NB4 (cell line): Measurements from ENCODE around the gene SEPHS2.
A peak's percentile ranks its signal among the peaks of the same experiment; 100 is the strongest.

ENCODE experiments used
- DNase-seq: peaks from one replicate; pipeline ENCODE4 v3.0.0; 2010; ENCODE audit warnings: low read depth
- H3K4me3 ChIP-seq: one replicate; pipeline ENCODE4 v1.5.1; 2011; ENCODE audit warnings: mild to moderate bottlenecking, low read depth, low read length, moderate library complexity
- CTCF ChIP-seq: IDR thresholded peaks from one replicate; pipeline ENCODE4 v1.5.1; 2012; ENCODE audit warnings: low read depth, low read length
- MYC ChIP-seq: IDR thresholded peaks from 2 replicates; pipeline ENCODE4 v1.6.1; 2011; ENCODE audit warnings: low read depth, low read length
- POLR2A ChIP-seq: IDR thresholded peaks from 2 replicates; pipeline ENCODE4 v1.6.1; 2011; ENCODE audit warnings: mild to moderate bottlenecking; ENCODE audit not compliant: insufficient read length; ENCODE audit errors: extremely low read depth
- TF ChIP-seq, protein P1 (sequence below): IDR thresholded peaks from 2 replicates; pipeline ENCODE4 v1.6.1; 2011; ENCODE audit warnings: low read depth, low read length

Gene SEPHS2

DNA sequence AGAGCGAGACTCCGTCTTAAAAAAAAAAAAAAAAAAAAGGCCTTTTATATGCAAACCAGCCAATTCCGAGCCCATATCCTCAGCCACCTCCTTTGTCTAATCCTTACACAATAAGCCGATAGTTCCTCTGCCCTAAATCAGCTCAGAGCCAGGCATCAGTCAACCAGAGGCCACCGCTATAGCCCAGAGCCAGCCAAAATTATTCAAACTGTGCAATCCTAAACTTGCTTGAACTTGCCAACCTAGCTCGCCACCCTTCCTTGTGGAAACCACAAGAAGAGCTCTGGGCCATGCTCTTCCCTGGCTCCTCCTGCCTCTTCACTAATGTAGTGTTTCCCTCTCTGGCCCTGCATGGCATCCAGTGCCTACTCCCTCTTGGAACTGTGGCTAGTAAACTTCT, 44.5 kb upstream of the SEPHS2 start:
- no peak for DNase-seq

DNA sequence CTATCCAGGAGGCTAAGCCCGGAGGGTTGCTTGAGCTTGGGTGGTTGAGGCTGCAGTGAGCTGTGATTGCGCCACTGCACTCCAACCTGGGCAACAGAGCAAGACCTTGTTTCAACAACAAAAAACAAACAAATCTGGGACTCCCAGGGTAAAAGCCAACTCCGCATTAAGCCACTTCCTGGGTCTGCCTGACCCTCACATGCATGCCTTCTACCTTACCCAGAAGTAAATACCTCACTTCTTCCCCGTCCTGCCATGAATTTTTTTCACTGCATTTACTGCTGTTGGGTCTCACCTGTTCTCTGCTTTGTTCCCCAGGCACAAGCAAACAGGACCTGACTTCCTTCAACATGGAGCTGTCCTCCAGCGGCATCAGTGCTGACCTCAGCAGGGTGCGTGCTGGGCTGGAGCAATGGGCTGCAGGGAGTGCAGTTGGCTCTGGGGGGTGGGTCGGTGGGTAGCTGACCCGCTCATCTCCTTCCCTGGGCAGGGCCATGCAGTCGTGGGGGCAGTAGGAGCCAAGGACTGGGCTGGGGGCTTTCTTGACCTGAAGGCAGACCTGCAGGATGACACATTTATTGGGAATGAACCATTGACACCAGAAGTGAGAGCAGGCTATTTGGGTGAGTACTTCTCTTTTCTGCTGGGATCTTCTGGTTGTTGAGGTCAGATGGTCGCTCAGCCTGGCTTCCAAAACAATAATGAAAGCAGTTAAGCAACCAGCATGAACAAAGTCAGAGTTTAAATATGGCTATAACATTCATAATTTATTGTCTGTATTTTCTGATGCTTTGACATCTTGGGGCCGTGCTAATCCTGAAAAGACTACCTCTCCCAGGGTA, 43.3 kb upstream of the SEPHS2 start:
- TF ChIP-seq CTCF (no peak), MYC (no peak), POLR2A (no peak)
- TF ChIP-seq, protein P1, sequence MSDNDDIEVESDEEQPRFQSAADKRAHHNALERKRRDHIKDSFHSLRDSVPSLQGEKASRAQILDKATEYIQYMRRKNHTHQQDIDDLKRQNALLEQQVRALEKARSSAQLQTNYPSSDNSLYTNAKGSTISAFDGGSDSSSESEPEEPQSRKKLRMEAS, result no peak
- H3K4me3 ChIP-seq, result no peak overlapping the region
- DNase-seq, result peak; percentile 67

More for the DNA sequence above, 44.5 kb upstream of the SEPHS2 start:
- TF ChIP-seq CTCF (no peak), POLR2A (no peak), MYC (no peak)
- TF ChIP-seq, protein P1, result no peak
- no peak overlapping the region for H3K4me3 ChIP-seq

GRCh38 chr16:30485818-30486436, 40.3 kb upstream of the SEPHS2 start:
- DNase-seq, result peak; percentile 55
- TF ChIP-seq, protein P1, result no peak
- TF ChIP-seq CTCF, result no peak
- no peak for TF ChIP-seq POLR2A
- no peak for TF ChIP-seq MYC
- H3K4me3 ChIP-seq, result no peak overlapping the region

- TF ChIP-seq, protein P1, result no peak
- TF ChIP-seq MYC, result no peak
- TF ChIP-seq POLR2A, result no peak
- no peak for TF ChIP-seq CTCF
- DNase-seq, result no peak
- no peak overlapping the region for H3K4me3 ChIP-seq
These were observed 39.2 kb upstream of the SEPHS2 start for GRCh38 chr16:30484887-30485286.

- no peak overlapping the region for H3K4me3 ChIP-seq
- no peak for DNase-seq
- TF ChIP-seq, protein P1, result no peak
- no peak for TF ChIP-seq CTCF
- no peak for TF ChIP-seq POLR2A
- no peak for TF ChIP-seq MYC
These were observed 36.7 kb upstream of the SEPHS2 start for GRCh38 chr16:30482366-30482765.
